OCI-LY1 (cell line): ENCODE measurements around the gene STK40.

Source experiments
- CTCF ChIP-seq: fragments of 200-600 bp; sonication (generic), shearing (Covaris generic); IDR thresholded peaks from 2 replicates; pipeline ENCODE4 v1.5.1; 2017; ENCODE audit warnings: mild to moderate bottlenecking, antibody characterized with exemption, low read length, moderate library complexity, mixed read lengths
- EZH2 ChIP-seq: fragments of 200-600 bp; sonication (generic), shearing (Covaris generic); IDR thresholded peaks from 2 replicates; pipeline ENCODE4 v1.8.0; 2017; ENCODE audit warnings: borderline replicate concordance, mixed run types, mild to moderate bottlenecking, antibody characterized with exemption, low read length, moderate library complexity, mixed read lengths

GRCh38 chr1:36297062-36297461 is 88.7 kb downstream of the STK40 start:
- TF ChIP-seq CTCF (no peak), EZH2 (no peak)
